H1 (cell line): Measurements from ENCODE around the gene RNF151. TPM values are rescaled to one million over a fixed set of nuclear protein-coding genes. Genes with fewer than 3 reads are reported as not detected.

ENCODE experiments used
- RXRA ChIP-seq: IDR thresholded peaks from 2 replicates; pipeline ENCODE4 v1.6.1; 2011; ENCODE audit warnings: low read depth, mild to moderate bottlenecking, low read length, moderate library complexity; ENCODE audit not compliant: insufficient read depth
- polyA plus RNA-seq, 7 experiments: library from polyadenylated mRNA; depleted of rRNA in 3 of 7; stranded (reverse) in 5 of 7; unstranded in 2 of 7; fragments of >200 nt in 5 of 7; fragments of 200-250 nt in 2 of 7; gene quantifications; 1 replicate in 5 of 7; 2 replicates in 1 of 7; 4 replicates in 1 of 7; pipeline versions ENCODE4 v1.2.1 to v1.2.3, GENCODE V29; 2011 to 2013; ENCODE audit warnings: missing spikeins in 2 of 7, mixed read lengths in 2 of 7
- total RNA-seq: library from RNA; stranded (reverse); fragmentation: NEBNext Ultra II Directional; extraction: Animal tissue kit (Norgen Biotek cat#: 25700); gene quantifications from 2 replicates; pipeline ENCODE4 v1.2.1, GENCODE V29; 2021

Gene RNF151
- total and polyA plus RNA-seq, 2 of the 8 experiments (the other 6 are each of a cell fraction or from before 2014, with no cell fraction given), result not detected

DNA sequence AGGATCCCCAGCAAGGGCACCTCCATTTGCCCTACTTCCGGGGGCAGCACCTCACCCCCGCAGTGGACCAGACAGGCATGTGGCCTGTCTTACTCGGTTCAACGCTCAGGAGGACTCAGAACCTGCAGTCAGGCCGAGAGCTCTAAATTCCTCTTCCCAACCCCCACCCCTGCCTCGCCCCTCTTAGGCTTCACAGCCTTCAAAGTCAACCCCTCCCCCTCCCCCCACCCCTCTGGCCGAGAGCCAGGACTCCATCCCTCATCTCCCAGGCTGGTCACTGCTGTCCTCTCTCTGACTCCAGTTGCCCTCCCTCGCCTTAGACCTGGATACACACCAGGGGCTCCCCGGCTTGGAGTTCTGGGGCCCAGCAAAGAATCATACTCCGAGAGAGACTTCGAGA, 40.4 kb upstream of the RNF151 start (continued):
- TF ChIP-seq RXRA, result no peak
- TF ChIP-seq, all 59 proteins: peak for 0
